Left lung (tissue), 10 donors: Measurements from ENCODE around the gene SLC36A4. TPM values are rescaled to one million over a fixed set of nuclear protein-coding genes. Genes with fewer than 3 reads are reported as not detected.
A peak's percentile ranks its signal among the peaks of the same experiment; 100 is the strongest.

Experiments
- ATAC-seq: fragments of 200-7000 bp; cut with Tn5 transposase; one replicate; pipeline ENCODE4 v1.9.1; 2020; ENCODE audit warnings: moderate library complexity
- DNase-seq, 4 donors: peaks; one replicate each; pipeline ENCODE4 v3.0.0-alpha.2; 2013 to 2020
- H3K27ac ChIP-seq, 2 donors: fragments of 200-600 bp; sonication (generic) in 1 of 2; one replicate each; pipeline versions ENCODE4 v1.5.0 to v1.8.0; 2020 to 2021
- H3K27me3 ChIP-seq, 2 donors: fragments of 200-600 bp; sonication (generic) in 1 of 2; one replicate each; pipeline versions ENCODE4 v1.5.0 to v1.8.0; 2020 to 2021
- H3K36me3 ChIP-seq, 2 donors: fragments of 200-600 bp; sonication (generic) in 1 of 2; one replicate each; pipeline versions ENCODE4 v1.5.0 to v1.8.0; 2020 to 2021
- H3K4me1 ChIP-seq, 2 donors: fragments of 200-600 bp; one replicate each; pipeline ENCODE4 v1.8.0; 2021
- H3K4me3 ChIP-seq, 2 donors: fragments of 200-600 bp; sonication (generic) in 1 of 2; one replicate each; pipeline versions ENCODE4 v1.5.0 to v1.8.0; 2020 to 2021; ENCODE audit warnings: mild to moderate bottlenecking in 1 of 2
- H3K9me3 ChIP-seq, 2 donors: fragments of 200-600 bp; sonication (generic) in 1 of 2; one replicate each; pipeline versions ENCODE4 v1.5.0 to v1.8.0; 2020 to 2021
- CTCF ChIP-seq, 2 donors: fragments of 200-600 bp; sonication (generic) in 1 of 2; IDR thresholded peaks; one replicate each; pipeline versions ENCODE4 v1.5.0 to v1.8.0; 2021; ENCODE audit warnings: antibody characterized with exemption in 2 of 2
- intact Hi-C, 2 donors: fragments of 100-400 bp; cut with DNase I; formaldehyde crosslinking; loops; one replicate each; pipeline versions ENCODE4 v1.11.2 to v1.14.2; 2022
- polyA plus RNA-seq, 6 donors: library from polyadenylated mRNA; unstranded; fragments of 120-200 nt; gene quantifications; one replicate each; pipeline ENCODE4 v1.2.1, GENCODE V29; 2013; ENCODE audit not compliant: insufficient read length in 6 of 6
- total RNA-seq, 2 donors: library from RNA; stranded (reverse); fragmentation: NEBNext Ultra II Directional; extraction: Animal tissue kit (Norgen Biotek cat#: 25700); gene quantifications; one replicate each; pipeline ENCODE4 v1.2.1, GENCODE V29; 2021
- donor health status: DM: no; HTN: yes; CAD: no.
- donor health status: DM: no; HTN: no; CAD: no.

The SLC36A4 gene
- total and polyA plus RNA-seq, 8 donors: 10.3 to 29.4 (median 19.0) TPM

DNA sequence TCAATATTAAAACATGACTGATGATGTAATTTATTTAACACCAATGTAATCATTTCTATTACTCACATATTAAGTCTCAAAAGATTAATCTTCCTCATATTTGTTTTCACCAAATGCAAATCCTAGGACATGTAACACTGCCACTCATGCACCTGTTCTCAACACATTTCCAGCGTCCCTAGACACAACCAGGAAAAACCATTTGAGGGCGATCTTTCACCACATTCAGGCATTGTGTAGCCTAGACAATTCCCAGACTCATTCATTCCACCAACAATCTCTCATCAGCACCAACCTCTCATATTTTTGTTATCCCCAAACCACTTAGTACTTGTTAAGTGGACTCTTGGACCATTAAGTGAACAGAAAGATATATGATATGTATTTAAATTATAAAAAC is 66.1 kb downstream of the SLC36A4 start:
- intact Hi-C loops: no loop called here
- ATAC-seq: no peak
- H3K36me3 ChIP-seq: no peaks in the 10 kb centered on the region

GRCh38 chr11:93128574-93128973 is 69.2 kb downstream of the SLC36A4 start:
- Histone ChIP-seq H3K27ac (no peak overlapping the region), H3K4me3 (no peak overlapping the region), H3K27me3 (peaks cover 0 to 3% of the 10 kb centered on the region in 2 donors), H3K4me1 (no peaks in the 10 kb centered on the region), H3K36me3 (no peaks in the 10 kb centered on the region), H3K9me3 (no peaks in the 10 kb centered on the region)
- no peak for TF ChIP-seq CTCF (IDR thresholded peaks at IDR 0.05)
- ATAC-seq: no peak
- intact Hi-C loops: no loop called here
- no peak for DNase-seq

More for the DNA sequence above, 66.1 kb downstream of the SLC36A4 start:
- Histone ChIP-seq H3K27ac (no peak overlapping the region), H3K4me3 (no peak overlapping the region), H3K9me3 (no peaks in the 10 kb centered on the region), H3K27me3 (peaks cover 0 to 3% of the 10 kb centered on the region in 2 donors), H3K4me1 (no peaks in the 10 kb centered on the region)
- no peak for TF ChIP-seq CTCF (IDR thresholded peaks at IDR 0.05)
- DNase-seq: no peak

DNA sequence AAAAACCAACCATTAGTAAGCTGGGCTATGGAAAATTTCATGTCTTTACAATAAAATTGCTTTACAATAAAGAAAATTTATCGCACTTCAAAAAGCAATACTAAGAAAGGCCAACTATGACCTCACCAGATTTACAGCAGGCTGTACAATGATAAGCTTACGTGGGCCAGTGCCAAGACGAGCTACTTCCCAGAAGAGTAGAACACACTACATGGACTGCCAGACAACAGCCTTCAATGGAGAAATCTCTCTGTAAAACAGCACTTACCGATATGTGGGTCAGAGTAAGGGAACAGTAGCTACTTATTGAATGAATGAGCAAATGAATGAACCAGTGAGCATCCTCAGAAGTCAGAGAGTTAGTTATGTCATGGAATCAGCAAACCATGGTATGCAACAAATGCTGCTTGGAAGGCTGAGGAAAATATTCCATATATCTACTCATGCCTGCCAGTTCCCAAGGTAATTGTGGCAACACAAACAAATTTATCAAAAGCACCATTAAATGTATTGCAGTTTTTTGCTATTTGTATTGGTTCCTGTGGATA is 74.4 kb downstream of the SLC36A4 start:
- no peak for ATAC-seq
- H3K36me3 ChIP-seq: no peaks in the 10 kb centered on the region
- DNase-seq: peak in 2 of 4 donors; percentile 37 to 71
- intact Hi-C loops: no loop called here
- no peak overlapping the region for H3K27ac ChIP-seq
- no peak overlapping the region for H3K4me3 ChIP-seq
- peaks cover 0 to 3% of the 10 kb centered on the region in 2 donors for H3K27me3 ChIP-seq
- H3K9me3 ChIP-seq: no peaks in the 10 kb centered on the region
- no peaks in the 10 kb centered on the region for H3K4me1 ChIP-seq
- TF ChIP-seq CTCF (IDR thresholded peaks at IDR 0.05): no peak

GRCh38 chr11:93122535-93123235 is 75.1 kb downstream of the SLC36A4 start:
- peaks cover 0 to 3% of the 10 kb centered on the region in 2 donors for H3K27me3 ChIP-seq
- H3K9me3 ChIP-seq: no peaks in the 10 kb centered on the region
- intact Hi-C loops: no loop called here
- ATAC-seq (no peak), DNase-seq (no peak)
- H3K4me1 ChIP-seq: no peaks in the 10 kb centered on the region
- H3K4me3 ChIP-seq: no peak overlapping the region
- no peaks in the 10 kb centered on the region for H3K36me3 ChIP-seq
- no peak overlapping the region for H3K27ac ChIP-seq
- no peak for TF ChIP-seq CTCF (IDR thresholded peaks at IDR 0.05)

DNA sequence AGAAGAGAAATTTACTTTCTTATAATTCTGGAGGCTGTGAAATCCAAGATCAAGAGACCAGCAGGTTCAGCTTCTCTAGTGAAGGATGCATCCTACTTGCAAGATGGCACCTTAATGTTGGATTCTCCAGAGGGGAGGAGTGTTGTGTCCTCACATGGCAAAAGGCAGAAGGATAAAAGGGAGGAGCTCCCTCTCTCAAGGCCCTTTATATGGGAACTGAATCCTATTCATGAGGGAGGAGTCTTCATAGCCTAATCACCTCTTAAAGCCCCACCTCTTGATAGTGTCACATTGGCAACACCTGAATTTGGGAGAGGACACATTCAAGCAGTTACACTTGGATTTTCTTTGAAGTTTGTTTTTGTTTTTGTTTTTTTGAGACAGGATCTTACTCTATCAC is 79.5 kb downstream of the SLC36A4 start:
- no peak for TF ChIP-seq CTCF (IDR thresholded peaks at IDR 0.05)
- H3K4me3 ChIP-seq: no peak overlapping the region
- ATAC-seq (no peak), DNase-seq (no peak)
- no peaks in the 10 kb centered on the region for H3K4me1 ChIP-seq
- no peaks in the 10 kb centered on the region for H3K27me3 ChIP-seq
- H3K9me3 ChIP-seq: no peaks in the 10 kb centered on the region
- no peak overlapping the region for H3K27ac ChIP-seq
- intact Hi-C loops: no loop called here
- no peaks in the 10 kb centered on the region for H3K36me3 ChIP-seq
